Measurements from ENCODE around the gene FNBP1L. TPM values are rescaled to one million over a fixed set of nuclear protein-coding genes. Genes with fewer than 3 reads are reported as not detected.

FNBP1L gene
- total RNA-seq, 3 donors from 2014 or later = 1.2 to 3.0 (median 1.9) TPM

GRCh38 chr1:93516164-93516563 is 68.2 kb downstream of the FNBP1L start:
- H3K36me3 Mint-ChIP-seq (ENCODE audit: insufficient read depth) = no peaks in the 10 kb centered on the region
- H3K9me3 Mint-ChIP-seq = no peaks in the 10 kb centered on the region
- DNase-seq (no peak), ATAC-seq (no peak)
- H3K27me3 Mint-ChIP-seq (ENCODE audit: low read depth) = no peaks in the 10 kb centered on the region
- H3K4me1 Mint-ChIP-seq (ENCODE audit: low read depth) = no peaks in the 10 kb centered on the region
- no peak overlapping the region for H3K4me3 Mint-ChIP-seq

- no peaks in the 10 kb centered on the region for H3K27me3 Mint-ChIP-seq (ENCODE audit: low read depth)
- no peaks in the 10 kb centered on the region for H3K36me3 Mint-ChIP-seq (ENCODE audit: insufficient read depth)
- DNase-seq (no peak), ATAC-seq (no peak)
- H3K9me3 Mint-ChIP-seq = no peaks in the 10 kb centered on the region
- no peaks in the 10 kb centered on the region for H3K4me1 Mint-ChIP-seq (ENCODE audit: low read depth)
- H3K4me3 Mint-ChIP-seq = no peak overlapping the region
These were observed 70.6 kb downstream of the FNBP1L start for GRCh38 chr1:93518516-93518915.

- DNase-seq = no peak
- Mint-ChIP-seq H3K27me3 (ENCODE audit: low read depth) (no peaks in the 10 kb centered on the region), H3K4me3 (no peak overlapping the region), H3K9me3 (no peaks in the 10 kb centered on the region), H3K36me3 (ENCODE audit: insufficient read depth) (no peaks in the 10 kb centered on the region), H3K4me1 (ENCODE audit: low read depth) (no peaks in the 10 kb centered on the region)
- ATAC-seq = no peak
These were observed 71.4 kb downstream of the FNBP1L start for GRCh38 chr1:93519199-93519829.

- DNase-seq (no peak), ATAC-seq (no peak)
- no peaks in the 10 kb centered on the region for H3K36me3 Mint-ChIP-seq (ENCODE audit: insufficient read depth)
- H3K4me3 Mint-ChIP-seq = no peak overlapping the region
- H3K27me3 Mint-ChIP-seq (ENCODE audit: low read depth) = peaks cover 3% of the 10 kb centered on the region
- no peaks in the 10 kb centered on the region for H3K4me1 Mint-ChIP-seq (ENCODE audit: low read depth)
- H3K9me3 Mint-ChIP-seq = no peaks in the 10 kb centered on the region
These were observed 73.7 kb downstream of the FNBP1L start for GRCh38 chr1:93521618-93522017.

- no peaks in the 10 kb centered on the region for H3K4me1 Mint-ChIP-seq (ENCODE audit: low read depth)
- no peaks in the 10 kb centered on the region for H3K9me3 Mint-ChIP-seq
- no peak overlapping the region for H3K4me3 Mint-ChIP-seq
- no peak for ATAC-seq
- H3K27me3 Mint-ChIP-seq (ENCODE audit: low read depth) = peaks cover 3% of the 10 kb centered on the region
- H3K36me3 Mint-ChIP-seq (ENCODE audit: insufficient read depth) = no peaks in the 10 kb centered on the region
- DNase-seq = no peak
These were observed 74.8 kb downstream of the FNBP1L start for GRCh38 chr1:93522721-93523120.

GRCh38 chr1:93525431-93525830 is 77.5 kb downstream of the FNBP1L start:
- Mint-ChIP-seq H3K36me3 (ENCODE audit: insufficient read depth) (no peaks in the 10 kb centered on the region), H3K9me3 (no peaks in the 10 kb centered on the region), H3K27me3 (ENCODE audit: low read depth) (peaks cover 3% of the 10 kb centered on the region), H3K4me1 (ENCODE audit: low read depth) (no peaks in the 10 kb centered on the region), H3K4me3 (no peak overlapping the region)
- DNase-seq = no peak
- no peak for ATAC-seq

GRCh38 chr1:93526431-93526830 is 78.5 kb downstream of the FNBP1L start:
- H3K36me3 Mint-ChIP-seq (ENCODE audit: insufficient read depth) = no peaks in the 10 kb centered on the region
- no peaks in the 10 kb centered on the region for H3K9me3 Mint-ChIP-seq
- no peak overlapping the region for H3K4me3 Mint-ChIP-seq
- DNase-seq (no peak), ATAC-seq (no peak)
- H3K4me1 Mint-ChIP-seq (ENCODE audit: low read depth) = no peaks in the 10 kb centered on the region
- H3K27me3 Mint-ChIP-seq (ENCODE audit: low read depth) = peaks cover 3% of the 10 kb centered on the region

- Mint-ChIP-seq H3K36me3 (ENCODE audit: insufficient read depth) (no peaks in the 10 kb centered on the region), H3K4me3 (no peak overlapping the region), H3K27me3 (ENCODE audit: low read depth) (peaks cover 3% of the 10 kb centered on the region), H3K4me1 (ENCODE audit: low read depth) (no peaks in the 10 kb centered on the region), H3K9me3 (no peaks in the 10 kb centered on the region)
- ATAC-seq (no peak), DNase-seq (no peak)
These were observed 80.5 kb downstream of the FNBP1L start for GRCh38 chr1:93528412-93528811.

- DNase-seq = no peak
- no peaks in the 10 kb centered on the region for H3K4me1 Mint-ChIP-seq (ENCODE audit: low read depth)
- no peaks in the 10 kb centered on the region for H3K9me3 Mint-ChIP-seq
- H3K27me3 Mint-ChIP-seq (ENCODE audit: low read depth) = peaks cover 1% of the 10 kb centered on the region
- no peak for ATAC-seq
- no peaks in the 10 kb centered on the region for H3K36me3 Mint-ChIP-seq (ENCODE audit: insufficient read depth)
- H3K4me3 Mint-ChIP-seq = no peak overlapping the region
These were observed 83.3 kb downstream of the FNBP1L start for GRCh38 chr1:93531193-93531592.

- H3K36me3 Mint-ChIP-seq (ENCODE audit: insufficient read depth) = peaks cover 1% of the 10 kb centered on the region
- no peaks in the 10 kb centered on the region for H3K4me1 Mint-ChIP-seq (ENCODE audit: low read depth)
- ATAC-seq (no peak), DNase-seq (no peak)
- H3K9me3 Mint-ChIP-seq = no peaks in the 10 kb centered on the region
- peaks cover 4% of the 10 kb centered on the region for H3K27me3 Mint-ChIP-seq (ENCODE audit: low read depth)
- H3K4me3 Mint-ChIP-seq = no peak overlapping the region
These were observed 85.0 kb downstream of the FNBP1L start for GRCh38 chr1:93532780-93533378.

GRCh38 chr1:93533677-93534076 is 85.8 kb downstream of the FNBP1L start:
- DNase-seq (no peak), ATAC-seq (no peak)
- Mint-ChIP-seq H3K9me3 (no peaks in the 10 kb centered on the region), H3K27me3 (ENCODE audit: low read depth) (peaks cover 4% of the 10 kb centered on the region), H3K4me1 (ENCODE audit: low read depth) (no peaks in the 10 kb centered on the region), H3K36me3 (ENCODE audit: insufficient read depth) (peaks cover 1% of the 10 kb centered on the region), H3K4me3 (no peak overlapping the region)

GRCh38 chr1:93537396-93537795 is 89.5 kb downstream of the FNBP1L start:
- DNase-seq = no peak
- peaks cover 1% of the 10 kb centered on the region for H3K36me3 Mint-ChIP-seq (ENCODE audit: insufficient read depth)
- no peak overlapping the region for H3K4me3 Mint-ChIP-seq
- H3K9me3 Mint-ChIP-seq = no peaks in the 10 kb centered on the region
- peaks cover 9% of the 10 kb centered on the region for H3K27me3 Mint-ChIP-seq (ENCODE audit: low read depth)
- no peaks in the 10 kb centered on the region for H3K4me1 Mint-ChIP-seq (ENCODE audit: low read depth)
- no peak for ATAC-seq

- no peaks in the 10 kb centered on the region for H3K4me1 Mint-ChIP-seq (ENCODE audit: low read depth)
- H3K4me3 Mint-ChIP-seq = no peak overlapping the region
- no peaks in the 10 kb centered on the region for H3K9me3 Mint-ChIP-seq
- peak; percentile 37 to 41 for ATAC-seq
- peaks cover 9% of the 10 kb centered on the region for H3K27me3 Mint-ChIP-seq (ENCODE audit: low read depth)
- H3K36me3 Mint-ChIP-seq (ENCODE audit: insufficient read depth) = peaks cover 1% of the 10 kb centered on the region
- no peak for DNase-seq
These were observed 90.0 kb downstream of the FNBP1L start for GRCh38 chr1:93537924-93538323.

- Mint-ChIP-seq H3K27me3 (ENCODE audit: low read depth) (peaks cover 7% of the 10 kb centered on the region), H3K4me3 (no peak overlapping the region), H3K9me3 (no peaks in the 10 kb centered on the region), H3K36me3 (ENCODE audit: insufficient read depth) (peaks cover 1% of the 10 kb centered on the region), H3K4me1 (ENCODE audit: low read depth) (no peaks in the 10 kb centered on the region)
- DNase-seq = no peak
- no peak for ATAC-seq
These were observed 93.1 kb downstream of the FNBP1L start for GRCh38 chr1:93541045-93541444.

GRCh38 chr1:93542398-93542797 is 94.5 kb downstream of the FNBP1L start:
- ATAC-seq (no peak), DNase-seq (no peak)
- no peak overlapping the region for H3K4me3 Mint-ChIP-seq
- H3K36me3 Mint-ChIP-seq (ENCODE audit: insufficient read depth) = no peaks in the 10 kb centered on the region
- H3K27me3 Mint-ChIP-seq (ENCODE audit: low read depth) = peaks cover 5% of the 10 kb centered on the region
- H3K9me3 Mint-ChIP-seq = no peaks in the 10 kb centered on the region
- no peaks in the 10 kb centered on the region for H3K4me1 Mint-ChIP-seq (ENCODE audit: low read depth)

Measured in activated T-cell treated with anti-CD3 and anti-CD28 coated beads, Interleukin-2, amount 50 U/mL, for 4 hours (primary cell).